HG02759 (cell line): Measurements from ENCODE around the gene TRIM66.

ENCODE experiments used
- ATAC-seq: cut with Tn5 transposase; IDR thresholded peaks from one replicate; pipeline ENCODE4 v1.9.1; 2021; ENCODE audit warnings: mild to moderate bottlenecking, moderate library complexity; ENCODE audit not compliant: unreplicated experiment

The TRIM66 gene

DNA sequence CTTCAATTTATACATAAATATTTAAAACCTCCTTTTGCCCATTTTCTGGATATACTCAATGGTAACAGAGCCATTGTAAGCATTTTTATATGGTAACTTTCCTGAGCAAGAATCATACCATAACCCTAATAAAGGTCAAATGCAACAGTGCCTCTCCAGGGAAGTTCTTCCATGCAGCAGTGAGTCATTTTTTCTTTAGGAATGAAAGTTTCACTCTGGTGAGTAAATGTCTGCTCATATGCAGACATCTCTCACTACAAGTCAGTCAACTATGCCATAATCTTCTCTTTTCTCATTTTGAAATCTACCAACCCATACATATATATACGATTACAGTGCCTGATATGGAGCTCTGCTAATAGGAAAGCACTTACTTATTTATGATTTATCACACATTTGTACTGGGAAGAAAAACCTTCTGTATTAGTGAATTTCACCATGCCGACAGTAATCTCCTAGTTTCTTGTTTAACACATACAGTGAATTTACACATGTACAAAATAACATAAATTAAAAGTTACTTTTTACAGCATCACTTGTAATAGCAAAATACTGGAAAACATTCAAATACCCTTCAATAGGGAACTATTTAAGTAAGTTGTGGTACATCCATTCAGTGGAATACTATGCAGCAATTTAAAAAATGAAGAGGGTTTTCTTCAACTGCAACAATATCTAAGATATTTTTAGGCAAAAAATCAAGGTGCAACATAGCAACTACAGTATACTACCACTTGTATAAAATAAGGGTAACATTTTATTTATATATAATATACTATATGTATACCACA is 104.5 kb downstream of the TRIM66 start:
- ATAC-seq: no peak

DNA sequence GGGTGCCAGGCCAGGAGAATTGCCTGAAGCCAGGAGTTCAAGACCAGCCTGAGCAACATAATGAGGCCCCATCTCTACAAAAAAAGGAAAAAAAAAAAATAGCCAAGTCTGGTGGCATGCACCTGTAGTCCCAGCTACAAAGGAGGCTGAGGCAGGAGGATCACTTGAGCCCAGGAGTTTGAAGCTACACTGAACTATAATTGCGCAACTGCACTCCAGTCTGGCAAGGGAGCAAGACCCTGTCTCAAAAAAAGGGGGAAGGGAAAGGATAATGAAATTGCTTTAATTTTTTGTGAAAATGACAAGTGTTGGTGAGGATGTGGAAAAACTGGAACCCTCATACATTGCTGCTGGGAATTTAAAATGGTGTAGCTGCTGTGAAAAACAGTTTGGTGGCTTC is 107.7 kb downstream of the TRIM66 start:
- no peak for ATAC-seq

DNA sequence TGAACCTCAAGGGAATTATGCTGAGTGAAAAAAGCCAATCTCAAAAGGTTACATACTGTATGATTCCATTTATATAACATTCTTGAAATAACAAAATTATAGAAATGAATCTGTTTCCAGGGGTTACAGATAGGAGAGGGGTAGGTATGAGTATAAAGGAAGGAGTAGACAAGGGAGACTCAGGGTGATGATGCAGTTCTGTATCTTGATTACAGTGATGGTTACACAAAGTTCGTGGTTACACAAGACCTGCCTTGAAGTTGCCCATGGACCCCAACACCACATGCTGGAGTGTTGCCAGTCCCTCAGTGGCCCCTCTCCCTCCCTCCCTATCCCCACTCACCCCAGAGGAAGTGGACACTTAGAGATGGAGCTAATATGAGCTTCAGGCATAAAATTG is 108.7 kb downstream of the TRIM66 start:
- ATAC-seq: no peak

DNA sequence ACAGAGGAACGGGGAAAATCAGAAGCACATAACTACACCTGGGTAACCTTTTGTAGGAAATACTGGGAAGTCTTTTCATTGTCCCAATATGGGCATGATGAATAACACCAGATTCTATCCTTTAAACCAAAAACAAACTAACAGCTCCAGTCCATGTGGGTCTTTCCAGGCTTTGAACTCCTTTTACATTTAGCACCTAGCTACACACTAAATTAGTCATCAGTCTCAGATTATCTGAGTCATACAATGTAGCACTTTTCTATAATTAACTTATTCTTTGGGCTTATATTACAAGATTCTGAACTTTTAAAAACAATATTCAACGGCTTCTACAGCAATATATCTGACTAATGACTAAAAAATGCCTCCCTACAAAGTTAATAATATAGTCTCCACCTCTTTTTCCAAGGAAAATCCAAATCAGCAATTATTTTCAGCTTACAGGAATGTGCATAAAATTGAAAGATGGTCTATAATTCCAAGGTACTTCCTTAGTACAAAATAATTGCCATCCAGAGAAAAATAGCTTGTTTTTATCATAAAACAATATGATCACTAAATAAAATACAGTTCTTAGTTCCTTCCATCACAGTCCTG is 114.8 kb downstream of the TRIM66 start:
- ATAC-seq: no peak

DNA sequence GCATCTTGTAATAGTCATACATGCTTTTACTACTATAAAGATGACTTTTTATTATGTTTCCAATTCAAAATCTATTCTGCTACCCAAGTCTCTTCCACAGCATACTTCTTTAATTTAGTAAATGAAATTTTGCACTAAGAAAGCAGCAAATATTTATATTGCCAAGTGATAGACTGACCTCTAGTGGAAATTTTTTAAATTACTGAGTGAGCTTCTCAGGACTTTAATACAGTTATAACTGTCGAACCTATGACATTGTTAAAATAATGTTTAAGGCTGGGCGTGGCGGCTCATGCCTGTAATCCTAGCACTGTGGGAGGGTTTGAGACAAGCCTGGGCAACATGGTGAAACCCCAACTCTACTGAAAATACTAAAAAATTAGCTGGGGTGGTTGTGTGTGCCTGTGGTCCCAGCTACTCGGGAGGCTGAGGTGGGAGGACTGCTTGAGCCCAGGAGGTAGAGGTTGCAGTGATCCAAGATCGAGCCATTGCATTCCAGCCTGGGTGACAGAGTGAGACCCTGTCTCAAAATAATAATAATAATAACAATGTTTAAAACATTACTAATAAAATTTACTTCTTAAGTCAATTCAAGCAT is 115.8 kb downstream of the TRIM66 start:
- ATAC-seq: no peak

DNA sequence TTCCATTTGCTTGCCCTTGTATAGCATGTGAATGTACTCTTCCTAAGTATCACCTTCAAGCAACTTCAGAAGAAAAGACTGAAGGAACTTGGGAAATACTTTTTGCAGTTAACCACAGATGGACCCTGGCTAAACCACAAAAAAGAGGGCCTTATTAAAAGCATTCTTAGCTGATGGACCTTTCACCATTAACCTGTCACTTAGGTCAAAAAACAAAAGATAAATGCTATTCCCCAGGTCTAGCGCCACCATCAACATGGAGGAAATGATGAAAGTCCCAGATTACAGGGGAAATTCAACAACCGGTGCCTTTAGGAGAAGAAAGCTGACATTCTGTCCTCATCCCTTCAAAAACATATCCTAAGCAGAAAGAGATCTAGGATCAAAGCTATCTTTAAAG is 117.9 kb downstream of the TRIM66 start:
- ATAC-seq: no peak
